ENCODE results near the gene KRT35.

Gene KRT35

DNA sequence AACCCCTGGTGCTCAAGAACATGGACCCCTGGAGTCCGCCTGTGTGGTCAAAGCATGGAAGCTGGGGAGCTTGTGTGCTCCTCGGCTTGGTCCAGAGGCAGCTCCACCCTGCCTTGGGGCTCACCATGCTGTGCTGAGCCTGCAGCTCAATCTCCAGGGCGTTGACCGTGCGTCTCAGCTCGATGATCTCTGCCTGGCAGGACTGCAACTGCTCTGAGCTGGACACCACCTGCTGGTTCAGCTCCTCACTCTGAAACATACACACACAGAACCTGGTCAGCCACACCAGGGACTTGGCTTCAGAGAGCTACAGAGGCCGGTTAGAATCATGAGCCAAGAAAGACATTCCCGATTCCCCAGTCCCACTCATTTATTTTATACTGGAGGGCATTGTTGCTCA, 2.7 kb downstream of the KRT35 start:
- H2BK120ac ChIP-seq (ENCODE audit: insufficient read depth, low read length, poor library complexity): no peak overlapping the region
- no peak overlapping the region for H2BK12ac ChIP-seq (ENCODE audit: low read length)

DNA sequence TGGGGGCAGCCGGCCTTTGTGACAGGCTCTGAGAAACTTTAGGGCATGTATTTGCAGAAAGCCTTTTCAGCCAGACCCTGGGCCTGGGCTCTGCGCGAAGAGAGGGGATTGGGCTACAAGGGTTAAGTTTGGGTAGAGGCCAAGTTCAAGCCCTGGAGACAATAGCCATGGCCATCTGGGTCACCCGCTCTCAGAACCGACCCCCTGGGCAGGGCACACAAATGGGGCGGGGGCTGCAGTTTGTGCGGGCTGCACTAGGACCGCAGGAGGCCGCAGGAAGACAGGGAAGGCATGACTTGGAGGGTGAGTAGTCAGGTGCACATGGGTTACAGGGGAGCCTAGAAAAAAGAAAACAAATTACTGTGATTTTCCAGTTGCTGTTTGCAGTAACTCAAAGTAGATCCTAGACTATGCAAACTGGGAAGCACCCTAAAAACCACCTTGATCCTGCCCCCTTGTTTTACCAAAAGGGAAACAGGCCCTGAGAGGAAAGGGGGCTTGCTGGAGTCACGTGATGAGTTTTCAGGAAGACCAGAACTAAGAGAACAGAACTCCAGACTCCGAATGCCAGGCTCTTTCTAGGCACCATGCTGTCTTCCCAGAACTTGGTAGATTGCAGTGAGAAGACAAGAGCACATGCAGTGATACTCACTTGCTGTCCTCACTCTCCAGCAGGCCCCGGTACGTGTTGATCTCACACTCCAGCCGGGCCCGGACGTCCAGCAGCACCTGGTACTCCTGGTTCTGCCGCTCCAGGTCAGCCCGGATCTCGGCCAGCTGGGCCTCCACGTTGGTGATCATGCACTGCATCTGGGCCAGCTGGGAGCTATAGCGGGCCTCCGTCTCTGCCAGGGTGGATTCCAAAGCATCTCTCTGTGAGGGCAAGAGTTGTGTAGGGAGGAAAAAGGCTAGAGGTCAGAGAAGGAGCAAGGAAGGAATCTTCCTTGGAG, 3.8 kb downstream of the KRT35 start:
- Histone ChIP-seq H3K79me2 (ENCODE audit: control insufficient read depth, insufficient read depth, low read length, poor library complexity) (no peaks in the 10 kb centered on the region), H3K4me2 (ENCODE audit: low read length) (no peak overlapping the region), H3K14ac (ENCODE audit: low read length) (no peak overlapping the region), H2BK5ac (ENCODE audit: low read depth, low read length, poor library complexity) (no peak overlapping the region), H3K4ac (ENCODE audit: low read depth, low read length) (no peak overlapping the region), H2BK120ac (ENCODE audit: insufficient read depth, low read length, poor library complexity) (no peak overlapping the region), H3K9me3 (ENCODE audit: insufficient read depth, low read depth, low read length) (no peaks in the 10 kb centered on the region), H2BK12ac (ENCODE audit: low read length) (no peak overlapping the region), H3K79me1 (ENCODE audit: low read length) (no peaks in the 10 kb centered on the region), H3K23ac (ENCODE audit: low read length) (no peak overlapping the region), H3K27ac (ENCODE audit: low read depth, low read length) (no peak overlapping the region), H2AFZ (ENCODE audit: insufficient read depth, low read length, poor library complexity) (no peak overlapping the region), H4K91ac (ENCODE audit: low read depth, low read length) (no peak overlapping the region), H3K4me1 (ENCODE audit: control insufficient read depth in 1 of 2, insufficient read depth in 2 of 2, low read length in 2 of 2) (no peaks in the 10 kb centered on the region), H3K9ac (ENCODE audit: low read length) (no peak overlapping the region), H3K4me3 (ENCODE audit: low read depth, low read length) (no peak overlapping the region), H2AK5ac (ENCODE audit: low read length) (no peak overlapping the region), H3K27me3 (ENCODE audit: insufficient read depth, low read length) (no peaks in the 10 kb centered on the region), H3K36me3 (ENCODE audit: control insufficient read depth in 1 of 2, insufficient read depth in 2 of 2, low read length in 2 of 2) (no peaks in the 10 kb centered on the region), H4K8ac (ENCODE audit: low read depth, low read length) (no peak overlapping the region), H3K18ac (ENCODE audit: low read length) (no peak overlapping the region), H4K12ac (ENCODE audit: low read depth, low read length) (no peak overlapping the region)
- WGBS (ENCODE audit: extremely low coverage, insufficient coverage, insufficient read length): no CpG with 5 or more reads among the region's 22 CpGs
- peak in 1 of 2 donors; percentile 43 for DNase-seq

More for the DNA sequence above, 2.7 kb downstream of the KRT35 start:
- no peaks in the 10 kb centered on the region for H3K79me2 ChIP-seq (ENCODE audit: control insufficient read depth, insufficient read depth, low read length, poor library complexity)
- no peak overlapping the region for H4K8ac ChIP-seq (ENCODE audit: low read depth, low read length)
- no peak overlapping the region for H2AFZ ChIP-seq (ENCODE audit: insufficient read depth, low read length, poor library complexity)
- no peaks in the 10 kb centered on the region for H3K36me3 ChIP-seq (ENCODE audit: control insufficient read depth in 1 of 2, insufficient read depth in 2 of 2, low read length in 2 of 2)
- H3K9me3 ChIP-seq (ENCODE audit: insufficient read depth, low read depth, low read length): no peaks in the 10 kb centered on the region
- H2AK5ac ChIP-seq (ENCODE audit: low read length): no peak overlapping the region
- no peak overlapping the region for H4K91ac ChIP-seq (ENCODE audit: low read depth, low read length)
- H3K4ac ChIP-seq (ENCODE audit: low read depth, low read length): no peak overlapping the region
- H3K79me1 ChIP-seq (ENCODE audit: low read length): no peaks in the 10 kb centered on the region
- WGBS (ENCODE audit: extremely low coverage, insufficient coverage, insufficient read length): no CpG with 5 or more reads among the region's 8 CpGs
- H3K27me3 ChIP-seq (ENCODE audit: insufficient read depth, low read length): no peaks in the 10 kb centered on the region
- no peak for DNase-seq
- no peak overlapping the region for H3K18ac ChIP-seq (ENCODE audit: low read length)
- no peak overlapping the region for H2BK5ac ChIP-seq (ENCODE audit: low read depth, low read length, poor library complexity)
- no peak overlapping the region for H3K23ac ChIP-seq (ENCODE audit: low read length)
- H3K4me2 ChIP-seq (ENCODE audit: low read length): no peak overlapping the region
- H3K4me1 ChIP-seq (ENCODE audit: control insufficient read depth in 1 of 2, insufficient read depth in 2 of 2, low read length in 2 of 2): no peaks in the 10 kb centered on the region
- no peak overlapping the region for H3K27ac ChIP-seq (ENCODE audit: low read depth, low read length)
- no peak overlapping the region for H3K9ac ChIP-seq (ENCODE audit: low read length)
- H4K12ac ChIP-seq (ENCODE audit: low read depth, low read length): no peak overlapping the region
- H3K14ac ChIP-seq (ENCODE audit: low read length): no peak overlapping the region
- no peak overlapping the region for H3K4me3 ChIP-seq (ENCODE audit: low read depth, low read length)

DNA sequence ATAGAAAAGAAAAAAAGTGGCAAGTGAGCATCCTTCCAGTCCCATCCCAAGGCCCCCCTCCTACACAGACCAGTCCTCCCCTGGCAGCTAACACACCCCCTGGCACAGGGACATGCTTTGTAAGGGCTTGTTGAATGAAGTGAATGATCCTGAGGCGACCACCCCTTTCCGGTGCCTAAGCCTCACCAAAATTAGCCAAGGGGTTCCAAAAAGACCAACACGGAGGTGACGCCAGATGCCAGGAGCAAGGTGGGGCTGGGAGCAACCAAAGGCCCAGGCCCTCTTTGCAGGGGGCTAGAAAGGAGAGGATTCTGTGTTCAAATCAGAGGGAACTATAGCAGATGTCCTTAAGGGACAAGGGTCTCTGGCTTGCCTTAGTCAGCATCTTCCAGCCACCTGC, 5.5 kb downstream of the KRT35 start:
- Histone ChIP-seq H3K23ac (ENCODE audit: low read length) (no peak overlapping the region), H3K14ac (ENCODE audit: low read length) (no peak overlapping the region), H4K8ac (ENCODE audit: low read depth, low read length) (no peak overlapping the region), H2AK5ac (ENCODE audit: low read length) (no peak overlapping the region), H3K4me3 (ENCODE audit: low read depth, low read length) (no peak overlapping the region), H3K79me2 (ENCODE audit: control insufficient read depth, insufficient read depth, low read length, poor library complexity) (no peaks in the 10 kb centered on the region), H3K9ac (ENCODE audit: low read length) (no peak overlapping the region), H3K79me1 (ENCODE audit: low read length) (no peaks in the 10 kb centered on the region), H2BK120ac (ENCODE audit: insufficient read depth, low read length, poor library complexity) (no peak overlapping the region), H3K9me3 (ENCODE audit: insufficient read depth, low read depth, low read length) (no peaks in the 10 kb centered on the region), H3K18ac (ENCODE audit: low read length) (no peak overlapping the region), H3K27ac (ENCODE audit: low read depth, low read length) (no peak overlapping the region), H3K27me3 (ENCODE audit: insufficient read depth, low read length) (no peaks in the 10 kb centered on the region), H2AFZ (ENCODE audit: insufficient read depth, low read length, poor library complexity) (no peak overlapping the region), H4K91ac (ENCODE audit: low read depth, low read length) (no peak overlapping the region), H2BK5ac (ENCODE audit: low read depth, low read length, poor library complexity) (no peak overlapping the region), H4K12ac (ENCODE audit: low read depth, low read length) (no peak overlapping the region), H2BK12ac (ENCODE audit: low read length) (no peak overlapping the region), H3K4ac (ENCODE audit: low read depth, low read length) (no peak overlapping the region), H3K36me3 (ENCODE audit: control insufficient read depth in 1 of 2, insufficient read depth in 2 of 2, low read length in 2 of 2) (no peaks in the 10 kb centered on the region), H3K4me2 (ENCODE audit: low read length) (no peak overlapping the region), H3K4me1 (ENCODE audit: control insufficient read depth in 1 of 2, insufficient read depth in 2 of 2, low read length in 2 of 2) (no peaks in the 10 kb centered on the region)
- WGBS (ENCODE audit: extremely low coverage, insufficient coverage, insufficient read length): no CpG with 5 or more reads among the region's 4 CpGs
- DNase-seq: no peak

DNA sequence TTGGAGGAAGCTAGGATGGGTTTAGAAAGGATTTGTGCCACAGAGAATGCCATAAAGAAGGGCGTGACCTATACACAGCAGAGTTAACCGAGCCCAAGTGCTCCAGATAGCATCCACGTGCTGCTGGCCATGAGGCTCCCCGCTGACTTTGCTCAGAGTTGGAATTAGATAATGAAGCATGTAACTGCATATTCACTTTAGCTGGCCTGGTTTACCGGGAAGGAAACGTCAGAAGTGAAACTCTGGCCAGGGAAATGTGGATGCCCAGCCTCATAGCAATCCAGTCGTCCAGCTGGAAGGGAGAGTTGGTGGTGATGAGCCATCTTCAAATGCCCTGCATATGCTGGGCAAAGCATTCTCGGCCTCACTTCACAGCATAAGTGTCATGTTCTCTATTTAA, 6.1 kb downstream of the KRT35 start:
- H2BK120ac ChIP-seq (ENCODE audit: insufficient read depth, low read length, poor library complexity): no peak overlapping the region
- H3K4ac ChIP-seq (ENCODE audit: low read depth, low read length): no peak overlapping the region
- H3K79me1 ChIP-seq (ENCODE audit: low read length): no peaks in the 10 kb centered on the region
- H3K27me3 ChIP-seq (ENCODE audit: insufficient read depth, low read length): no peaks in the 10 kb centered on the region
- DNase-seq: no peak
- no peak overlapping the region for H3K18ac ChIP-seq (ENCODE audit: low read length)
- no peak overlapping the region for H2AFZ ChIP-seq (ENCODE audit: insufficient read depth, low read length, poor library complexity)
- no CpG with 5 or more reads among the region's 8 CpGs for WGBS (ENCODE audit: extremely low coverage, insufficient coverage, insufficient read length)
- peak overlapping the region; percentile 42 for H3K9ac ChIP-seq (ENCODE audit: low read length)
- H2BK5ac ChIP-seq (ENCODE audit: low read depth, low read length, poor library complexity): no peak overlapping the region
- no peak overlapping the region for H2AK5ac ChIP-seq (ENCODE audit: low read length)
- H3K27ac ChIP-seq (ENCODE audit: low read depth, low read length): no peak overlapping the region
- H3K4me2 ChIP-seq (ENCODE audit: low read length): no peak overlapping the region
- no peaks in the 10 kb centered on the region for H3K4me1 ChIP-seq (ENCODE audit: control insufficient read depth in 1 of 2, insufficient read depth in 2 of 2, low read length in 2 of 2)
- no peaks in the 10 kb centered on the region for H3K9me3 ChIP-seq (ENCODE audit: insufficient read depth, low read depth, low read length)
- H4K12ac ChIP-seq (ENCODE audit: low read depth, low read length): no peak overlapping the region
- H3K14ac ChIP-seq (ENCODE audit: low read length): no peak overlapping the region
- H3K79me2 ChIP-seq (ENCODE audit: control insufficient read depth, insufficient read depth, low read length, poor library complexity): no peaks in the 10 kb centered on the region
- no peak overlapping the region for H4K8ac ChIP-seq (ENCODE audit: low read depth, low read length)
- H3K36me3 ChIP-seq (ENCODE audit: control insufficient read depth in 1 of 2, insufficient read depth in 2 of 2, low read length in 2 of 2): no peaks in the 10 kb centered on the region
- H3K23ac ChIP-seq (ENCODE audit: low read length): no peak overlapping the region
- no peak overlapping the region for H4K91ac ChIP-seq (ENCODE audit: low read depth, low read length)
- no peak overlapping the region for H2BK12ac ChIP-seq (ENCODE audit: low read length)
- H3K4me3 ChIP-seq (ENCODE audit: low read depth, low read length): peak overlapping the region; percentile 15

Measured in trophoblast cell (in vitro differentiated cells and primary cell).